Spleen (tissue), 11 donors: Measurements from ENCODE around the gene SUCNR1. TPM values are rescaled to one million over a fixed set of nuclear protein-coding genes. Genes with fewer than 3 reads are reported as not detected.
"Not testable (repeated sequence)": the region's sequence is repeated elsewhere in the genome, so short reads cannot be mapped to it uniquely, and the experiment has no call there.

Experiments
- DNase-seq: peaks from one replicate; pipeline ENCODE4 v3.0.0-alpha.2; 2020
- H3K27ac ChIP-seq, 8 donors: fragments of 200-600 bp; sonication (generic) in 7 of 8; 1 replicate in 4 of 8; 2 replicates in 4 of 8; pipeline versions ENCODE4 v1.5.0 to v1.8.0; 2016 to 2021; ENCODE audit warnings: inconsistent platforms in 4 of 8, mild to moderate bottlenecking in 4 of 8, moderate library complexity in 1 of 8
- H3K27me3 ChIP-seq, 7 donors: fragments of 200-600 bp; sonication (generic) in 6 of 7; replicated peaks in 1 of 7; 1 replicate in 4 of 7; 2 replicates in 3 of 7; pipeline versions ENCODE4 v1.5.0 to v1.8.0; 2016 to 2021; ENCODE audit warnings: inconsistent platforms in 3 of 7, mild to moderate bottlenecking in 1 of 7
- H3K36me3 ChIP-seq, 6 donors: fragments of 200-600 bp; sonication (generic) in 5 of 6; 1 replicate in 4 of 6; 2 replicates in 2 of 6; pipeline versions ENCODE4 v1.5.0 to v1.8.0; 2016 to 2021; ENCODE audit warnings: inconsistent platforms in 2 of 6
- H3K4me1 ChIP-seq, 6 donors: fragments of 200-600 bp; sonication (generic) in 5 of 6; 1 replicate in 3 of 6; 2 replicates in 3 of 6; pipeline versions ENCODE4 v1.5.0 to v1.8.0; 2016 to 2021; ENCODE audit warnings: inconsistent platforms in 3 of 6
- H3K4me3 ChIP-seq, 8 donors: fragments of 200-600 bp; sonication (generic) in 7 of 8; 1 replicate in 4 of 8; 2 replicates in 4 of 8; pipeline versions ENCODE4 v1.5.0 to v1.8.0; 2016 to 2021; ENCODE audit warnings: inconsistent platforms in 4 of 8, mild to moderate bottlenecking in 4 of 8, moderate library complexity in 2 of 8
- H3K9me3 ChIP-seq, 8 donors: fragments of 200-600 bp; sonication (generic) in 7 of 8; 1 replicate in 4 of 8; 2 replicates in 4 of 8; pipeline versions ENCODE4 v1.5.0 to v1.8.0; 2016 to 2021; ENCODE audit warnings: inconsistent platforms in 4 of 8
- CTCF ChIP-seq, 11 experiments: fragments of 200-600 bp in 7 of 11; fragments of 450-650 bp in 4 of 11; sonication (generic) in 4 of 11; IDR thresholded peaks in 8 of 11; conservative IDR thresholded peaks in 3 of 11; 1 replicate in 7 of 11; 2 replicates in 4 of 11; pipeline versions ENCODE4 v1.4.0 to v1.8.0; 2016 to 2021; ENCODE audit warnings: antibody characterized with exemption in 11 of 11, inconsistent platforms in 4 of 11, mild to moderate bottlenecking in 1 of 11
- POLR2A ChIP-seq, 3 donors: fragments of 450-650 bp; IDR thresholded peaks; one replicate each; pipeline ENCODE4 v1.5.1; 2017; ENCODE audit warnings: antibody characterized with exemption in 3 of 3, mild to moderate bottlenecking in 1 of 3
- POLR2AphosphoS5 ChIP-seq, 3 donors: sonication (generic); formaldehyde crosslinking; IDR thresholded peaks; one replicate each; pipeline ENCODE4 v1.5.1; 2017; ENCODE audit warnings: antibody characterized with exemption in 3 of 3
- WGBS, 5 donors: extraction: QIAGEN DNeasy Blood & Tissue Kit in 3 of 5; methylation state at CpG; one replicate each; pipeline versions ENCODE4 v1.1.5 to v1.1.7; 2013 to 2018; 5-methylcytosine and 5-hydroxymethylcytosine counted together
- intact Hi-C: fragments of 100-400 bp; cut with DNase I; formaldehyde crosslinking; loops from one replicate; pipeline ENCODE4 v1.15.0; 2023; ENCODE audit warnings: low total_unique reads
- polyA plus RNA-seq, 3 donors: library from polyadenylated mRNA; stranded (reverse); fragments of 200-250 nt; gene quantifications; one replicate each; pipeline ENCODE4 v1.2.1, GENCODE V29; 2013
- total RNA-seq, 7 donors: library from RNA; depleted of rRNA in 3 of 7; stranded (reverse); fragments of >200 nt in 3 of 7; fragmentation: NEBNext Ultra II Directional in 4 of 7; extraction: Animal tissue kit (Norgen Biotek cat#: 25700) in 4 of 7; gene quantifications; one replicate each; pipeline versions ENCODE4 v1.1.0 to v1.2.1, GENCODE V29; 2016 to 2021
- donor health status: healthy with polysubstance abuse.
- donor health status: DM: no; HTN: no; CAD: no; lungs with moderate emphysema.
- donor health status: DM: no; HTN: no; CAD: no.
- donor health status: Bipolar disorder and iron deficiency.
- donor health status: healthy.
- donor health status: DM: no; HTN: no; CAD: no.
- donor health status: DM: yes; HTN: yes; CAD: no.

The SUCNR1 gene
- total and polyA plus RNA-seq, 10 donors = 0.37 to 21.5 (median 8.9) TPM

- WGBS, 5 donors = 9 to 34% (median 22%) methylated on average over 1 of the region's 1 CpG
- no peaks in the 10 kb centered on the region for H3K36me3 ChIP-seq
- no peaks in the 10 kb centered on the region for H3K9me3 ChIP-seq
- intact Hi-C loops = no loop called here
- H3K4me3 ChIP-seq = no peak overlapping the region
- H3K27me3 ChIP-seq = peaks cover 0 to 11% (median 0%) of the 10 kb centered on the region in 7 donors
- peaks cover 0 to 11% (median 4%) of the 10 kb centered on the region in 6 donors for H3K4me1 ChIP-seq
- no peak for TF ChIP-seq CTCF (IDR thresholded peaks at IDR 0.05 in 8 of 11, conservative IDR thresholded peaks at IDR 0.05 in 3 of 11)
- TF ChIP-seq POLR2A (IDR thresholded peaks at IDR 0.05) = no peak
- no peak for TF ChIP-seq POLR2AphosphoS5 (IDR thresholded peaks at IDR 0.05)
- DNase-seq = no peak
- H3K27ac ChIP-seq = no peak overlapping the region
Measured at GRCh38 chr3:151843275-151843674, 30.2 kb upstream of the SUCNR1 start.

GRCh38 chr3:151845306-151845905, 28.0 kb upstream of the SUCNR1 start:
- no peak for TF ChIP-seq POLR2A (IDR thresholded peaks at IDR 0.05)
- TF ChIP-seq POLR2AphosphoS5 (IDR thresholded peaks at IDR 0.05) = no peak
- no peak for TF ChIP-seq CTCF (IDR thresholded peaks at IDR 0.05 in 8 of 11, conservative IDR thresholded peaks at IDR 0.05 in 3 of 11)
- 75 to 90% (median 83%) methylated on average over 3 of the region's 3 CpGs for WGBS, 5 donors

GRCh38 chr3:151850065-151850464, 23.4 kb upstream of the SUCNR1 start:
- H3K36me3 ChIP-seq, H3K27me3 ChIP-seq, H3K4me1 ChIP-seq, H3K27ac ChIP-seq, DNase-seq, intact Hi-C loops, H3K4me3 ChIP-seq: not testable (repeated sequence)
- WGBS, 5 donors = 83 to 92% (median 87%) methylated on average over 2 of the region's 2 CpGs
- H3K9me3 ChIP-seq = peaks cover 0 to 14% (median 4%) of the 10 kb centered on the region in 8 donors

More at GRCh38 chr3:151845306-151845905, 28.0 kb upstream of the SUCNR1 start:
- no peak overlapping the region for H3K27ac ChIP-seq
- peaks cover 0 to 10% (median 2%) of the 10 kb centered on the region in 8 donors for H3K9me3 ChIP-seq
- DNase-seq = no peak
- H3K36me3 ChIP-seq = no peaks in the 10 kb centered on the region
- H3K4me1 ChIP-seq = no peaks in the 10 kb centered on the region
- H3K4me3 ChIP-seq = no peak overlapping the region
- intact Hi-C loops = no loop called here
- no peaks in the 10 kb centered on the region for H3K27me3 ChIP-seq

- no peak for TF ChIP-seq POLR2A (IDR thresholded peaks at IDR 0.05)
- TF ChIP-seq CTCF (IDR thresholded peaks at IDR 0.05 in 8 of 11, conservative IDR thresholded peaks at IDR 0.05 in 3 of 11) = no peak
- TF ChIP-seq POLR2AphosphoS5 (IDR thresholded peaks at IDR 0.05) = no peak
- H3K36me3 ChIP-seq = no peaks in the 10 kb centered on the region
- peaks cover 0 to 14% (median 4%) of the 10 kb centered on the region in 8 donors for H3K9me3 ChIP-seq
- intact Hi-C loops = no loop called here
- no peaks in the 10 kb centered on the region for H3K4me1 ChIP-seq
- H3K27ac ChIP-seq = no peak overlapping the region
- 63 to 78% (median 66%) methylated on average over 10 to 11 of the region's 11 CpGs for WGBS, 5 donors
- DNase-seq = no peak
- no peaks in the 10 kb centered on the region for H3K27me3 ChIP-seq
- no peak overlapping the region for H3K4me3 ChIP-seq
Measured at GRCh38 chr3:151852074-151852811, 21.2 kb upstream of the SUCNR1 start.
